ENCODE measurements around the gene TCN2. TPM values are rescaled to one million over a fixed set of nuclear protein-coding genes. Genes with fewer than 3 reads are reported as not detected.
A peak's percentile ranks its signal among the peaks of the same experiment; 100 is the strongest.

TCN2 gene
- total RNA-seq, 1 donor, result 8.7 TPM

- Histone ChIP-seq H3K4me3 (ENCODE audit: low read length) (no peak overlapping the region), H3K9me3 (ENCODE audit: low read depth, low read length) (no peaks in the 10 kb centered on the region), H3K4me1 (ENCODE audit: insufficient read depth, low read length) (peaks cover 8% of the 10 kb centered on the region), H3K27me3 (ENCODE audit: insufficient read depth, low read length) (no peaks in the 10 kb centered on the region)
These were observed 10.8 kb upstream of the TCN2 start for GRCh38 chr22:30596199-30596598.

DNA sequence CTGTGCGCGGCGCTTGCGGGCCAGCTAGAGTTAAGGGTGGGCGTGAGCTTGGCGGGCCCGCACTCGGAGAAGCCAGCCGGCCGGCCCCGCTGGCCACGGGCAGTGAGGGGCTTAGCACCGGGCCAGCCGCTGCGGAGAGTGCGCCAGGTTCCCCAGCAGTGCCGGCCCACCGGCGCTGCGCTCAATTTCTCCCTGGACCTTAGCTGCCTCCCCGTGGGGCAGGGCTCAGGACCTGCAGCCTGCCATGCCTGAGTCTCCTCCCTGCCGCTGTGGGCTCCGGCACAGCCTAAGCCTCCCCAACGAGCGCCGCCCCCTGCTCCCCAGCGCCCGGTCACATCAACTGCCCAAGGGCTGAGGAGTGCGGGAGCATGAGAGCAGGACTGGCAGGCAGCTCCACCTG lies 10.1 kb upstream of the TCN2 start:
- H3K9me3 ChIP-seq (ENCODE audit: low read depth, low read length), result no peaks in the 10 kb centered on the region
- H3K27me3 ChIP-seq (ENCODE audit: insufficient read depth, low read length), result no peaks in the 10 kb centered on the region
- H3K4me3 ChIP-seq (ENCODE audit: low read length), result no peak overlapping the region
- H3K4me1 ChIP-seq (ENCODE audit: insufficient read depth, low read length), result peaks cover 4% of the 10 kb centered on the region

- H3K27me3 ChIP-seq (ENCODE audit: insufficient read depth, low read length), result no peaks in the 10 kb centered on the region
- no peaks in the 10 kb centered on the region for H3K9me3 ChIP-seq (ENCODE audit: low read depth, low read length)
- H3K4me1 ChIP-seq (ENCODE audit: insufficient read depth, low read length), result no peaks in the 10 kb centered on the region
These were observed 8.0 kb upstream of the TCN2 start for GRCh38 chr22:30598986-30599385.

DNA sequence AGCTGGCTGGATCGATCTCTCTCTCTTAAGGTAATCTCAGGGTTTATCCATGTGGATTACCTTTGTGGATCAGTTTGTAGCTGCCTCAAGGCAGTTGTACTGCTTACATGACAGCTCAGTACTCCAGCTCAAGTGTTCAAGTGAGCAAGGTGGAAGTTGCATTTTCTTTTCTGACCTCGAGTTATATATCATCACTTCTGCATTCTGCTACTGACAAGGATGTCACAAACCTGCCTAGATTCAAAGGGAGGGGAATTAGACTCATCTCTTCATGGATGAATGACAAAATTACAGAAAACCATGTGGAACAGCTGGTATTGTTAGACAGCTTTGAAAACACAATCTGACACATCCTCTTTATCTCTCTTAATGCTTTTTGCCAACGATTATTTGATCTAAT lies 6.1 kb upstream of the TCN2 start:
- H3K4me3 ChIP-seq (ENCODE audit: low read length), result no peak overlapping the region
- H3K9me3 ChIP-seq (ENCODE audit: low read depth, low read length), result no peaks in the 10 kb centered on the region
- no peaks in the 10 kb centered on the region for H3K27me3 ChIP-seq (ENCODE audit: insufficient read depth, low read length)
- H3K4me1 ChIP-seq (ENCODE audit: insufficient read depth, low read length), result peaks cover 10% of the 10 kb centered on the region

More at GRCh38 chr22:30598986-30599385, 8.0 kb upstream of the TCN2 start:
- H3K4me3 ChIP-seq (ENCODE audit: low read length), result no peak overlapping the region

- H3K4me3 ChIP-seq (ENCODE audit: low read length), result no peak overlapping the region
- H3K27me3 ChIP-seq (ENCODE audit: insufficient read depth, low read length), result no peaks in the 10 kb centered on the region
- no peaks in the 10 kb centered on the region for H3K9me3 ChIP-seq (ENCODE audit: low read depth, low read length)
- peaks cover 15% of the 10 kb centered on the region for H3K4me1 ChIP-seq (ENCODE audit: insufficient read depth, low read length)
These were observed 5.5 kb upstream of the TCN2 start for GRCh38 chr22:30601464-30601863.

DNA sequence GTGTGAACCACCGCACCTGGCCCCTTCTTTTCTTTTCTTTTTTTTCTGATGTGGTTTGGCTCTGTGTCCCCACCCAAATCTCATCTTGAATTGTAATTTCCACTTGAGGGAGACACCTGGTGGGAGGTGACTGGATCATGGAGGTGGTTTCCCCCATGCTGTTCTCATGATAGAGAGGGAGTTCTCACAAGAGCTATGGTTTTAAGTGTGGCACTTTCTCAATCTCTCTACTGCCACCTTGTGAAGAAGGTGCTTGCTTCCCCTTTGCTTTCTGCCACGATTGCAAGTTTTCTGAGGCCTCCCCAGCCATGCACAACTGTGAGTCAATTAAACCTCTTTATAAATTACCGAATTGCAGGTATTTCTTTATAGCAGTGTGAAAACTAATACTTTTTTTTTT lies 4.9 kb upstream of the TCN2 start:
- Histone ChIP-seq H3K4me1 (ENCODE audit: insufficient read depth, low read length) (peaks cover 20% of the 10 kb centered on the region), H3K27me3 (ENCODE audit: insufficient read depth, low read length) (no peaks in the 10 kb centered on the region), H3K4me3 (ENCODE audit: low read length) (no peak overlapping the region), H3K9me3 (ENCODE audit: low read depth, low read length) (no peaks in the 10 kb centered on the region)

DNA sequence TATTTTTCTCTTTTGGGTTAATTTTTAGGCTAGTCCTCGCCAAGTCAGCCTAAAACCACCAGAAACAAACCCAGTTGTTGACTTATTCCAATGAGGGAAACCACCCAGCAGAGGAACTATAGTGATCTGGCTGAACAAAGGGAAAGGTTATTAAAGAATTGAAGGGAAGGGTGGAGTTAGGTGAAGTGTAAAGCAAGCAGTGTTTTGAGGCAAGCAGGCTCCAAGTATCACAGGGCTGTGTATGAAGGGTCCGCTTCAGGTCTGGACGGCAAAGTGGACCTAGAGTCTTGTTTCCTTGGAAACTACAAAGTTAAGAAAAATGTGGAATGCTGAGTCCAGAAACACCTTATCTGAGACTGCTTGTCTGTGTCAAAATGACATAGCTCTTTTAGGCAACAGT lies 3.2 kb upstream of the TCN2 start:
- no peaks in the 10 kb centered on the region for H3K9me3 ChIP-seq (ENCODE audit: low read depth, low read length)
- H3K4me3 ChIP-seq (ENCODE audit: low read length), result no peak overlapping the region
- no peaks in the 10 kb centered on the region for H3K27me3 ChIP-seq (ENCODE audit: insufficient read depth, low read length)
- H3K4me1 ChIP-seq (ENCODE audit: insufficient read depth, low read length), result peaks cover 38% of the 10 kb centered on the region

GRCh38 chr22:30604723-30605122 lies 2.3 kb upstream of the TCN2 start:
- H3K4me1 ChIP-seq (ENCODE audit: insufficient read depth, low read length), result peaks cover 47% of the 10 kb centered on the region
- H3K4me3 ChIP-seq (ENCODE audit: low read length), result no peak overlapping the region
- no peaks in the 10 kb centered on the region for H3K9me3 ChIP-seq (ENCODE audit: low read depth, low read length)
- no peaks in the 10 kb centered on the region for H3K27me3 ChIP-seq (ENCODE audit: insufficient read depth, low read length)

GRCh38 chr22:30605449-30606110 lies 1.4 kb upstream of the TCN2 start:
- Histone ChIP-seq H3K4me3 (ENCODE audit: low read length) (no peak overlapping the region), H3K9me3 (ENCODE audit: low read depth, low read length) (no peaks in the 10 kb centered on the region), H3K27me3 (ENCODE audit: insufficient read depth, low read length) (no peaks in the 10 kb centered on the region), H3K4me1 (ENCODE audit: insufficient read depth, low read length) (peaks cover 55% of the 10 kb centered on the region)

- Histone ChIP-seq H3K9me3 (ENCODE audit: low read depth, low read length) (no peaks in the 10 kb centered on the region), H3K27me3 (ENCODE audit: insufficient read depth, low read length) (no peaks in the 10 kb centered on the region), H3K4me3 (ENCODE audit: low read length) (peak overlapping the region; percentile 38), H3K4me1 (ENCODE audit: insufficient read depth, low read length) (peaks cover 60% of the 10 kb centered on the region)
These were observed 441 bp downstream of the TCN2 start for GRCh38 chr22:30607300-30607930.

- no peak overlapping the region for H3K4me3 ChIP-seq (ENCODE audit: low read length)
- no peaks in the 10 kb centered on the region for H3K9me3 ChIP-seq (ENCODE audit: low read depth, low read length)
- H3K4me1 ChIP-seq (ENCODE audit: insufficient read depth, low read length), result peaks cover 60% of the 10 kb centered on the region
- H3K27me3 ChIP-seq (ENCODE audit: insufficient read depth, low read length), result no peaks in the 10 kb centered on the region
These were observed 965 bp downstream of the TCN2 start for GRCh38 chr22:30607939-30608338.

DNA sequence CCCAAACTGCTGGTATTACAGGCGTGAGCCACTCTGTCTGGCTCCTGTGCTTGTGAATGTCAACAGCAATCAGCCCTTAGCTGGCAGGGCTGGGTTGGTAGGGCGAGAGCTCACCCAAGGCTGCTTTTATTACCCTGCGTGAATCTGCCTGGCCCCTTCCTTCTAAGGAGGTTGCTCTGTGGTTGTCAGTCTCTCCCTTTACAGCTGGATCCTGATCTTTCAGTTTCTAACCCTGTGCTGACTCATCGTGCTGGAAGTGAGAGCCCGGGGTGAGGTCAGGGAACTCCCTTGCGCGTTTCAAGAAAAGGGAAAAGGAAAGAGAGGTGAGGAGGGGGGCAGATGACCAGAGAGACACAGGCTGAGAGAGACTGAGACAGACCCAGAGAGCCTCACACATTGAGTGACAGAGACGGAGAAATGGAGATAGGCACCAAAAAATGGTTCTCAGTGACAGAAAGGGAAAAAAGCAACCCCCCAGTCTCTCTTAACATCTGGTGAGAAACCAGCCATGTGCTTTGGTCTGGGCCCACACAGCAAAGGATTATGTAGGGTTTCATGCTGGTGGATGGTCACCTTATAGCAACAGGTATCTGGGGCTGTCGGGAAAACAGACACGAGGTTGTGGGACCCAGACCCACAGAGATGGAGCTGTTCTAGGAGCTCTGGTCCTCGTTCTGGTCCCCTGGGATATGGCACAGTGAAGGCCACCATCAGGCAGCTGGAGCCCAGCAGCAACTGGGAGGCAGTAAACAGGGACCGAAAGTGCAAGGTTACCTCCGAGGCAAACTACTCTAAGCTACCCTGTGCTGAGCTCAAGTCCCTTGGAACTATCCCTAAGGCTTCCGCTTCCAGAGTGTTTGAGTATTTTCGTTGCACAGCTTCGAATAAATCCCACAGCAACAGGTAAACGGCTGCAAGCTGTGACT lies 2.5 kb downstream of the TCN2 start:
- Histone ChIP-seq H3K9me3 (ENCODE audit: low read depth, low read length) (no peaks in the 10 kb centered on the region), H3K4me1 (ENCODE audit: insufficient read depth, low read length) (peaks cover 60% of the 10 kb centered on the region), H3K27me3 (ENCODE audit: insufficient read depth, low read length) (no peaks in the 10 kb centered on the region), H3K4me3 (ENCODE audit: low read length) (no peak overlapping the region)

DNA sequence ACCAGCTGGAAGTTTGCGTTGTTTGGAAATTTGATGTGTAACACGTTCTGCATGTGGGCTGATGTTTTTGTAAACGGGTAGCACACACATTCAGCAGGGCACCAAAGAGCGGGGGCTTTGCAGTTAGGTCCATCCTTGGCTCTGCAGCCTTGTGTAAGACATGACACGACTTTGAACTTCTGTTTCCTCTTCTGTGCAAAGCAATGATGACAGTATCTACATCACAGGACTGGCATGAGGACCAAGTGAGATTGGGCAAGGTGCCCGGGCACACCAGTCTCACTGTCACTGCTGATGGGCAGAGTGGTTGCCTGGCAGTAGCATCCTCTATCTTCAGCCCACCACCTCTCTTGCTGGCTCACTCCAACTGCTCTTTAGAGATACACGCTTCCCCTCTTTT lies 3.3 kb downstream of the TCN2 start:
- Histone ChIP-seq H3K4me3 (ENCODE audit: low read length) (no peak overlapping the region), H3K9me3 (ENCODE audit: low read depth, low read length) (no peaks in the 10 kb centered on the region), H3K27me3 (ENCODE audit: insufficient read depth, low read length) (no peaks in the 10 kb centered on the region), H3K4me1 (ENCODE audit: insufficient read depth, low read length) (peaks cover 59% of the 10 kb centered on the region)

DNA sequence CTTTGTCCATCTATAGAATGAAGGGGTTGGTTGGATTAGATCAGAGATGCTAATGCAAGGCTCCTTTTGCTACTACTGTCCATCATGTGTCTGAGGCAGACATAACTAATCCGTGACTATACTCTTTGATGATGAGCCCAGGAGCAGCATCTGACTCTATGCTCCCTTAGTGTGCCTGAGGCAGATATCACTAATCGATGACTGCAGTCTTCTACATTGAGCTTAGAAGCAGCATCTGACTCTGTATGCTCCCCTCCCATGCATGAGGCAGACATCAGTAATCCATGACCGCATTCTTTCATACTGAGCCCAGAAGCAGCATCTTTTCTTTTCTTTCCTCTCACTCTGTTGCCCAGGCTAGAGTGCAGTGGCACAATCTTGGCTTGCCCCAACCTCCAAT lies 4.2 kb downstream of the TCN2 start:
- Histone ChIP-seq H3K4me1 (ENCODE audit: insufficient read depth, low read length) (peaks cover 59% of the 10 kb centered on the region), H3K9me3 (ENCODE audit: low read depth, low read length) (no peaks in the 10 kb centered on the region), H3K4me3 (ENCODE audit: low read length) (no peak overlapping the region), H3K27me3 (ENCODE audit: insufficient read depth, low read length) (no peaks in the 10 kb centered on the region)

- peaks cover 45% of the 10 kb centered on the region for H3K4me1 ChIP-seq (ENCODE audit: insufficient read depth, low read length)
- no peaks in the 10 kb centered on the region for H3K27me3 ChIP-seq (ENCODE audit: insufficient read depth, low read length)
- H3K9me3 ChIP-seq (ENCODE audit: low read depth, low read length), result no peaks in the 10 kb centered on the region
- H3K4me3 ChIP-seq (ENCODE audit: low read length), result no peak overlapping the region
These were observed 5.8 kb downstream of the TCN2 start for GRCh38 chr22:30612789-30613188.
